Measurements from ENCODE around the gene ZNF276.
"Not testable (repeated sequence)": the region's sequence is repeated elsewhere in the genome, so short reads cannot be mapped to it uniquely, and the experiment has no call there.

The ZNF276 gene

DNA sequence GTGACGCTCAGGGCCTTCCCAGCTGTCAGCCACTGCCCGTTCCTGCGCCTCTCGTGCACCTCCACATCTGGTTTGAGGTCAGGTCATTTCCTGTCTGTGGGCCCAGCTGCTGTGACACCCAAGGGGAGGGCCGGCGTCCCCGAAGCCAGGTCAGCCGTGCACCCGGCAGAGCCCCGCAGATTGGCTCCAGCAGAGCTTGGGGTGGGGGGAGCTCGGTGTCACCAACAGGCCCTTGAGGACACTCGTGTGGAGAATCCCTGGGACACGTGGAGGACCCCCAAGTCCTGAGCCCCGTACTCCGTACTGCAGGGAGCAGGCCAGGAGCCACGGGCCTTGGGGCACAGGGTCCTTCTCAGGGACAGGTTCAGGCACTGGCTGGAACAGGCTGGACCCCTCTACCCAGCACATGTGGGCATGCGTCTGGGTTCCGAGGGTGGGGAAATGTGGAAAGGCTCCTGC is 24.6 kb upstream of the ZNF276 start:
- DNase-seq, result no peak

DNA sequence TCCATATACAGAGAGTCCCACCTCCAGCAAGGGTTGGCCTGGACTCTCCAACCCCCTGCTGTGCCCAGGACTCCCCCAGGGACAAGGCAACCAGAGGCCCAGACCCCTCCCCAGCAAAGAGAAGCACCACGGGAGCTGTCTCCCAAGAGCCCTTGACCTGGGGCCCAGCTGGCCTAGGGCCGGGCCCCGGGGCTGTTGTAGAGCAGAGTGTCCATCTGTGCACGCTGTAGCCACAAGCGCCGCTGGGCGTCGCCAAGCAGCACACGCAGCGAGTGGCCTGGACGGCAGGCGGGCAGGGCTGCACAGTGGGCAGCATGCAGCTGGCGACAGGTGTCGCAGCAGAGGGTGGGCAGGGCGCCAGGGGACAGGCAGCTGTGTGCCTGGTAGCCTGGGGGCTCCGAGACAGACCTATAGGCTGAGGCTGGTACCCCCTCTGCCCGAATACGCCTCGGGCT is 24.1 kb upstream of the ZNF276 start:
- no peak for DNase-seq

DNA sequence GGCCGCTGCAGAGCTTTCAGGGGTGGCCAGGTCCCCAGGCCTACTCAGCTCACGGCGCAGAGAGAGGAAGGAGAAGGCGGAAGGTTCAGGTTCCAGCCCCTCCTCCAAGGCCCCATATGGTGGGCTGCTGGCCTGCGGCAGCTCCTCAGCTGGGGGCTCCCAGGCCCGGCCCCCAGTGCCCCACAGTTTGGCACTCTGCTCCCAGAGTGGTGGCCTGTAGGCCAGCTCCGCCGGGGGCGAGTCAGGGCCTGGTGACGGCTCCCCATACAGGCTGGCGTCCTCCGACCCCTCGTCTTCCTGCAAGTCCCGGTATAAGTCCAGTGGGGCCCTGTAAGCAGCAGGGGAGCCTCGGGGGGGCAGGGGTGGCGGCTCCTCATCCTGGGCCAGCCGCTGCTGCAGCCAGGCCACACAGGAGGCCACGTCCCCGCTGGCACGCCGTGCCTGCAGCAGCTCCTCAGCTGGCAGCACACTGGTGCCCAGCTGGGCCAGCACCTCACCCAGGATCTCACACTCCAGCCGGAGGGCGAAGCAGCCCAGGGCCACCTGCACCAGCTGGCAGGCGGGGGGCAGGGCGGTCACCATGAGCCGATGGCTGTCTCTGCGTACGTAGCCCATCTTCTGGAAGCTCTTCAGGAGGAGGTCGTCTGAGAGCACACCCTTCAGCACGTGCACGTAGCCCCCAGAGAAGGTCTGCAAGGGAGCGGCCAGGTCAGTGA is 23.6 kb upstream of the ZNF276 start:
- DNase-seq, result no peak

DNA sequence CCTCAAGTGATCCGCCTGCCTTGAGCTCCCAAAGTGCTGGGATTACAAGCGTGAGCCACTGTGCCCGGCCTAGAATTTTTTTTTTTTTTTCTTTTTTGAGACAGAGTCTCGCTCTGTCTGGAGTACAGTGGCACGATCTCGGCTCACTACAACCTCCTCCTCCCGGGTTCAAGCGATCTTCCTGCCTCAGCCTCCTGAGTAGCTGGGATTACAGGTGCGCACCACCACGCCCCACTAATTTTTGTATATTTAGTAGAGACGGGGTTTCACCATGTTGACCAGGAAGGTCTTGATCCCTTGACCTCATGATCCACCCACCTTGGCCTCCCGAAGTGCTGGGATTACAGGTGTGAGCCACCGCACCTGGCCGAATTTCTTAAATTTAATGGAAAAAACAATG is 22.6 kb upstream of the ZNF276 start:
- not testable (repeated sequence) for DNase-seq

DNA sequence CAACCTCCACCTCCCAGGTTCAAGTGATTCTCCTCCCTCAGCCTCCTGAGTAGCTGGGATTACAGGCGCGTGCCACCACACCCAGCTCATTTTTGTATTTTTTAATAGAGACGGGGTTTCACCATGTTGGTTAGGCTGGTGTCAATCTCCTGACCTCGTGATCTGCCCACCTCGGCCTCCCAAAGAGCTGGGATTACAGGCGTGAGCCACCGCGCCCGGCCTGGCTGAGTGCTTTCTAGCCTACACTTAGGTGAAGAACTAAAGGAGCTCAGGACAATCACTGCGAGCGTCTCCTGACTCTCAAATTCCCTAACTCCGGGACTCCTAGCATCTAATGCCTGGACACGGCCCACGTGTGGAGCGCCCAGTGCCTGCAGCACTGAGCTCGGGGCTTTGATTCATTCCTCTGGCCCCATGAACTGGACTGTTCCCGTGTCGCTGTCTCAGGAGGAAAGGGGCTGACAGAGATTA is 21.7 kb upstream of the ZNF276 start:
- DNase-seq, result not testable (repeated sequence)

DNA sequence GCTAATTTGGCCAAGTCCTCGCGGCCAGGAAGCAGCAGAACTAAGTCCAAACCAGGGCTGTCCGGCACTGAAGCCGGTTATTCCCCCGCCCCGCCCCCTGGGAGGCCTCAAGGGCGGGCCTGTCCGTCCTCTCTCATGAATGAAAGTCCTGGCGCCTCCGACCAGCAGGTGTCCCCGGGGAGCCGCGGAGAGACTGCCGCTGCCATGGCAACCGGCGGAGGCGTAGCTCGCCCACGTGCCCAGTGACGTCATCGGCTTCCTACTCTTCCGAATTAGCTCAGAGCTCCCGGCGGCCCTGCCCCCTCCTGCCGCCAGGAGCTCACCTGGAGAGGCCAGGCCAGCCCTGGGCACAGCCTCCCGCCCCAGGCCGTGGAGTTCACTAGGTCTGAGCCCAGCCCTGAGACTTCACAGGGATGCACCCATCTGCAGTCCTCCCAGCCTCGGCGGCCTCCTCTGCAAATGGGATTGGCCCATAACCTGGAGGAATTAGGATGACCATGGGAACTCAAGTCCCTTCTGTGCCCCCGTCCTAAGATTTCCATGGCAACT is 21.2 kb upstream of the ZNF276 start:
- DNase-seq, result peak; percentile 100

DNA sequence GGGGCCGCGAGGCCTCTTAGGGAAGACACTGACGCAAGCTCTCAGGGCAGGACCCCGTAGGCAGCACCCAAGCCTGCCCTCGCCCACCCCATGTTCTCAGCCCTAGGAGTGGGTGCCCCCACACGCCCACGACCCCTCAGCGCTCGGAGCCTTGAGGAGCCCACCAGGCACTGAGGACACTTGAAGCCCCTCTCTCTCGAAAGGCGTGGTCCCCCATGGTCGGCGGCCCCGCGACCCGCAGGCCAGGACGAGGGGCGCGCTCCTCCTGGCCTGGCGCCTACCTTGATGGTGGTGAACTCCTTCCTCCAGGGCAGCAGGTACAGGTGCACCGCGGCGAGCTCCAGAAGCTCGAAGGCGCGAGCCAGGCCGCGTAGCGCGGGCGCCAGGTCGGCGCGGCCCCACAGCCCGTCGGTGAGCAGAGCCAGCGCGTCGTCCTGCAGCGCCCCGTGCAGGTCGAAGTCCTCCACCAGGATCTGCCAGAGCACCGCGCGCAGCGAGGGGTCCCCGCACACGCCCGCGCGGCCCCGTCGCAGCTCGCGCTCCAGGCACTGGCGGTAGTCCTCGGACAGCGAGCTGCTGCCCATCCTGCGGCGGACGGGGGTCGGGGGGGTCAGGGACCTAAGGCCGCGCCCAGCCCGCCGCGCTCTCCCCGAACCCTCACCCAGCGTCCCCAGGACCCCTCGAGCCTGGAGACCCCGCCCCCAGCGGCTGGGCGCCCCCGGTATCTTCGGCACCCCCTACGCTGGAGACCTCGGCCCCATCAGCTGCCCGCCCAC is 20.5 kb upstream of the ZNF276 start:
- peak; percentile 39 to 61 (median 42) for DNase-seq

DNA sequence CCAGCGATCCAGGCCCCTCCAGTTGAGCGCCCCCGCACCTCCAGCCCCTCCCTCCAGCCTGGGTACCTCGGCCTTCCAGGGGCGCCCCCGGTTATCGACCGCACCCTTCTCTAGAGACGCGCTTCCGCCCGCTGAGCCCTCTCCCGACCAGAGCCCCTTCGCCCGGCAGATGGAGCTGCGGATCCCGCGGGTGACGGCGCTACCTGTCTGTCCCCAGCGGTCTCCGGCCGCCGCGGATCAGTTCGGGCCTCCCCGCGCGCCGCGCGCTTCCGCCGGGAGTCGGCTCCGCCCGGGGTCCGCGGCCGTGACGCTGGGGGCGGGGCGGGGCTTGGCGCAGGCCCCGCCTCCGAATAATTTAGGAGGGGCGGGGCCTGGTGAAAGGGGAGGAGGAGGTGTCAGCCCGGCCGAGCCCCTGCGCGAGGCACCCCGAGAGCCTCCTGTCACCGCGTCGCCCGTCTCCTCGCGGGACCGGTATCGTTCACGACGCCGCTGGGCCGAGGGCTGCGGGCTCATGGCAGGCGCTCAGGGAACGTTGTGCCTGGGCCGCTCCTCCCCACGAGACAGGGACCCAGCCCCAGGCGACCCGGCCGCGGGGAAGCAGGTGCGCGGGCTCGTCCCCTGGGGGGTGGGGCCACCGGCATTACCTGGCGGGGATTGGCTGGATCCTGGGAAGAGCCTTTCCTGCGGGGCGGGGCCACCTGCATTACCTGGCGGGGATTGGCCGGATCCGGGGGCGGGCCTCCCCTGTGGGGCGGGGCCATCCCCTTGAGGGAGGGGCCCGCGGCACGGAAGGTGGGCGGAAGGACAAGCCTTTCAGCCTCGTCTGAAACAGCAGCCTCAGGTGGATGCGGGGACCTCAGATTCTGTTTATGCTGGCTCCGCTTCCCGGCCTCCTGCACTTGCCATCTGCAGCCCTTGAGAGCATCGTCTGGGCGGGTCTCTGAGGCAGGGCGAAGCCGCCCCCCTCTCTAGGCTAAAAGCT is 19.6 kb upstream of the ZNF276 start, which contains the start of gene SPATA2L:
TSS of gene SPATA2L (minus strand) at position 281 of the 982 bp plus-strand sequence. CDS start 473 bp downstream, outside the sequence.
- peak; percentile 92 to 97 (median 95) for DNase-seq

DNA sequence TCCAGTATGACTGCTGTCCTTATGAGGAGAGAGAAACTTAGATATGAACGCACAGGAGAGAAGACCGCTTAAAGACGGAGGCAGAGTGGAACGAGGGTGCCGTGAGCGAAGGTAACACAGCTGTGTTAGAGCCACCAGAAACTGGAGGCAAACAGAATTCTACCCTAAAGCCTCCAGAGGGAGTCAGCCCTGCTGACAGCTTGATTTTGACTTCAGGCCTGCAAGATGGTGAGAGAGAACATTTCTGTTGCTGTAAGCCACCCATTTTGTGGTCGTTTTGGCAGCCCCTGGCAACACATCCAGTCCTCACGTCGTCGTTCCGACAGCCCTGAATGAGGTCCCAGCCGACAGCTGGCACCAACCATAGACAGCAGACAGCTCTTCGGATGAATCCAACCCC is 17.1 kb upstream of the ZNF276 start:
- DNase-seq, result no peak

DNA sequence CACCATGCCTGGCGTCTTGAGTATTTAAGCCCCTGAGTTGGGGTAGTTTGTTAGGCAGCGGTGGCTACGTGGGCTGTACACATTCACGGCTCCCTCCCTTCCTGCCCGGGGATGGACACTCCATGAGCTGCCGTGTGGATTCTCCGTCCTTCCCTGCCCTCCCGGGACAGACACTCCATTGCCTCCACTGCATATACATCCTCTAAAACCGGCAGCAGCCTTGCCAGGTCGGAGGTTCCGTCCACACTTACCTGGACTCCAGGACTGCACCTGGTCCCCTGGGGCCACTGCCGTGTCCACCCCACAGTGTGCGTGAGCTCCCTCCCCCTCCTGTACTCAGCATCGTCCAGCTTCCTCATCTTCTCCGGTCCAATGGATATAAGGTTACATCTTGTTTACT is 16.3 kb upstream of the ZNF276 start:
- DNase-seq, result no peak

DNA sequence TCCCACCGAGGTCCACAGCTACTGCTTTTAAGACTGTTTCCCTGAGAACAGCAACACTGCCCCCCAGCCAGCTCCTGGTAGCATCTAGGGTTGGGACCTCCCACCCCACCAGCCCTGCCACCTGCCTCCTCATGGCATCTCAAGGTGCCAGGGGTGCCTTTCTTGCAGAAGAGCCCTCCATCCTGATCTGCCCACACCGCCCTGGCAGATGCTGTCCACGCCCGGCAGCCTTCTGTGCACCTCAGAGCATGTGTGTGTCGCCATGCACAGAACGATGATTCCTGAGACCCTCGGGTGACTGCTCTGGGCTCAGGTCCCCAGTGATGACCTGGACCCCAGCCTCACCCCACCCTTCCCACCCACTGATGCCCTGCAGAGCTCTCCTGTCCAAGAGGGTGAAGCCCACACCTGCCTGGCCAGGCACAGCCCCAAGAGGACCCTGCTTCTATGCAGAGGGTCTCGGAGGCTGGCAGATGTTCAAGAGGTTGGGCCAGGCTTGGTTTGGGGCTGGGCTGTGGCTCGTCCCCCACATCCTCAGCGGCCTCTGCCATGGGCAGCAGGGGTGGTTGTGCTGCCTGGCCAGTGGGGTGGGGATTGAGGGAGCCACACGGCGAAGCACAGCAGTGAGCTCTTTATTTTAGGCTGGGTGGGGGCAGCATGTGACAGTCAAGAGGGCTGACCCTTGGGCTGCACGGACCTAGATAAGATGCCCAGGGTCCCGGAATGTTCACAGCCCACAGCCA is 14.6 kb upstream of the ZNF276 start:
- DNase-seq, result no peak

DNA sequence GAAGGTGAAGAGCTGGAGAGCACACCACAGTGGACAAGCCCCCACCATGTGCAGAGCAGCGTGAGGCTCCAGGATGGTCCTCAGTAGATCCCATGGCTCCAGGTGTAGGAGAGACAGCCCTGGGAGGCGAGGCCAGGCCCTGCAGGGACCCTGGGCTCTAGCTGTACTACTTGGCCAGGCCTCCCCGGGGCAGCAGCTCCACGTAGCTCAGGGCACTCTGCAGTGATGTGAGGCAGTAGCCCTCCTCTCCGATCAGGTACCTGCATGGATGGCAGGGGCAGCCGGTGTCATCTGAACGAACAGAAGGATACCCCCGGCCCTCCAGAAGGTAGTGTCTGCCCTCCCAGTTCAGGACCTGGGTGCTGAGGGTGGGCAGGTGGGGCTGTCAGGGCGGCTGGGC is 13.6 kb upstream of the ZNF276 start:
- DNase-seq, result no peak

DNA sequence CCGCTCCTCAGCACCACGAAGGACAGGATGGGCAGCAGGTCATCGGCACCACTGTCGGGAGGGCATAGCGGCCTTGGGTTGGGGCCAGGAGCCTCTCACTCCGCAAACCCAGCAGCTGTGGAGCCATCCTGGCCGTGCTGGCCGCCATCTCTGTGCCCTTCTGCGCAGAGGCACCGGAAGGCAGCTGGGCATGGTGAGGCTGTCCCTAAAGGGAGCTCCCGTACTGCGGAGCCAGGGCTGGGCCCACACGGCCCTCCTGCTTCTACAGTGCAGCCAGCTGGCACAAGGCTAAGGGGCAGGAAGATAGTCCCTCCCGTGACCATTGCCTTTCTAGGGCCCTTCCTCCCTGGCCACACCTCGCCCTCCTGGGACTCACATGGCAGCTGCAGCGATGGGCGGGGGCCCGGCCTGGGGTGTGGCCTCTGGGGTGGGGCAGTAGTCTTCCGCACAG is 12.8 kb upstream of the ZNF276 start:
- DNase-seq, result no peak

DNA sequence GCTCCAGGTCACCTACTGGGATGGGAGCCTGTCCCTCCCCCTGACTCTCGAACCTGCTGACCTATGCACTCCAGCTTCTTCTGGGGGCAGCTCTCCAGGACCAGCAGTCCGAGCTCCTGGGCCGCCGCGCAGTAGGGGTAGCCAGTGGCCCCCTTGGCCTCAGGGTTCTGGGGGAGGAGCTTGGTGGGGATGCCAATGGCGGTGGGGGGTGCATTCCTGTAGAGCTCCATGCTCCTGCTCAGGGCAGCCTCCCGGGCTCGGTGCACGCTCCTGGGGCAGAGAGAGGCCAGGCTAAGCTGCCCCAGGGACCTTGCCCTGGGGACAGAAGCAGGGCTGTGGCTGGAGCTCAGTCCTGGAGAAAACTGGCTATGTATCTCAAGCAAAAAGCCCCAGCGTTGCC is 12.2 kb upstream of the ZNF276 start:
- no peak for DNase-seq

DNA sequence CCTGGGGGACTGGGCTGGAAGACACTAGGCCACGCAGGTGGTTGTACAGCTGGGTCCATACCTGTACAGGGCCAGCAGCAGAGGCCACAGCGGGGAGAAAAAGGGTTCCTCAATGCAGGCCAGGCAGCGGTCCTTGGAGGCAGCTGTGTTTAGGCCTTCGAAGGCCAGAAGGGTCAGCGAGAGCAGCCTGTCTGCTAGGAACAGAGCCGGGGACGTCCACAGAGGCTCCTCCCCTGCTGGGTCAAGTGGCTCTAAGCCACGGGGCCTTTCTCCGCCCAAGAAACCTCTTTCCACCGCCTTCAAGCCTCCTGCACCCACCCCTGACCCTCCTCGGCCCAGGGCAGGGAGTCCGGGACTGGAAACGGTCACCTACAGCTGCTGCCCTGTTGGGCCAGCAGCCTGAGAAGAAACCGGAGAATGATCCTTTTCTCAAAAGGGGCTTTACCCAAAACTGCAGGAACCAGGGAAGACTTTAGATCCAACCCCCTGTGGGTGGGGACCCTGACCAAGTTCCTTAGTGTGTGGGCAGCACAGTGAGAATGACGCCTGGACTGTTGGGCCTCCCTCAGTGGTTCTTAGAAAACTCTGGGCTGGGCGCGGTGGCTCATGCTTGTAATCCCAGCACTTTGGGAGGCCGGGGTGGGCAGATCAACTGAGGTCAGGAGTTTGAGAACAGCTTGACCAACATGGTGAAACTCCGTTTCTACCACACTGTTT is 11.5 kb upstream of the ZNF276 start:
- peak in 1 of 3 donors; percentile 22 for DNase-seq

DNA sequence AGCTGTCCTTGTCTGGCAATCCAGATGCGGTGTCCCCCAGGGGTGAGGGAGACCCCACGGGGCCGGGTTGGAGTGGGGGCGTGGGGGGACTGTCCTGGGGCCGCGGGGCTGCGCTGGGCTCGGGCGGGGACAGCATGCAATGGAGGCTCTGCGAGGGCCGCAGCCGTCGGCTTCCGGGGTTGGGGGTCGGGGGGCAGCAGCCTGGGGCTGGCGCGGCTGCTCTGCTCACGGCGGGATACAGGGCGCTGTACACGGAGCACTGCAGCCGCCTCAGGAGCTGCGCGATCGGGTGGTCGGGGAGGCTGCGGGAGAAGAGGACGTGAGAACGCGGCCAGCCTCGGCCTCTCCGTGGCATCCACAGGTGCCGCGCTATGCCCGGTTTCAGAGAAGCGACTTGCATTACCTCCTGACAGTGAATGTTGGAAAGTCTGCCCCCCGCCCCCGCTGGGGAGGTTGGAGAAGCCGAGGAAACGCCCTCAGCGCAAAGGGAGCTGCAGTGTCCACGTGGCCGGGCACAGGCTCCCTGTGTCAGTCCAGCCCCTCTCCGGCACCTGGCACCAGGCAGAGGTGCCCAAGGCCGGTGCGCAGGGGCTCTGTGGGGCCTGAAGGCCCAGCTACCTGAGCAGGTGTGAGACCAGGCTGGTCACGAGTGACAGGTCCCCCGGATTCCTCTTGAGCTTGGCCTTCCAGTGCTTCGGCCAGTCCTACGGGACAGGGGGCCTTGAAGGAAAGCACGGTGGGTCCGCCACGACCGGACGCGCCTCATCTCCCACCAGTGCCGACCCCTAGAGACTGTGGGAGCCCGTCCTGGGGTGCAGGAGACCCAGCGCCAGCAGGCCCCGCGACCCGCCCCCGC is 10.4 kb upstream of the ZNF276 start:
- no peak for DNase-seq

DNA sequence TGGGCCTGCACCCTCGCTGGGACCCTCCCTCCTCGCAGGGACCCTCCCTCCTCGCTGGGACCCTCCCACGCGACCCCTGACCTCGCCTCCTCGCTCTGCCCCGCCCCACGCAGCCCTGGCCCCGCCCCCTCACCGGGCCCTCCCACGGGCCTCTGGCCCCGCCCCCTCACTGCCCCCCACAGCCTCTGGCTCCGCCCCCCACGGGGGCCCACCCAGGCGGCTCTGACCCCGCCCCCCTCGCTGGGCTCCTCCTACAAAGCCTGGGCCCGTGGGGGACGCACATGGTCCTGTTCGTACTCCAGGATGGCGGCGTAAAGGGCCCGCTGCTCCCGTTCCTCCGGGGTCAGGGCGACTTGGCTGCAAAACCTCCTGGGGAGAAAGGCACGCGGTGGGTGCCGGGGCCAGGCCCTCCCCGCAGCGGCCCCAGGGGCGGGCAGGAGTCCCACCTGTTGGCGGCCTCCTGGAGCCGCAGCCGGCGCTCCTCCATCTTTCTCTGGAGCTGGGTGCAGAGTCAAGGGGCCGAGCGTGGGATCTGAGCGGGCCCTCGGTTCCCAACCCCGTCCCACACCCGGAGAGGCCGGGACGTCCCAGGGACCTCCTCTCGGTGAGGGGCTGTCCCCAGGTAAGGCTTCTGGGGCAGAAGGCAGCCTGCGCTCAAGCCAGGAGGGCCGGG is 9.6 kb upstream of the ZNF276 start:
- peak; percentile 60 to 84 (median 61) for DNase-seq

DNA sequence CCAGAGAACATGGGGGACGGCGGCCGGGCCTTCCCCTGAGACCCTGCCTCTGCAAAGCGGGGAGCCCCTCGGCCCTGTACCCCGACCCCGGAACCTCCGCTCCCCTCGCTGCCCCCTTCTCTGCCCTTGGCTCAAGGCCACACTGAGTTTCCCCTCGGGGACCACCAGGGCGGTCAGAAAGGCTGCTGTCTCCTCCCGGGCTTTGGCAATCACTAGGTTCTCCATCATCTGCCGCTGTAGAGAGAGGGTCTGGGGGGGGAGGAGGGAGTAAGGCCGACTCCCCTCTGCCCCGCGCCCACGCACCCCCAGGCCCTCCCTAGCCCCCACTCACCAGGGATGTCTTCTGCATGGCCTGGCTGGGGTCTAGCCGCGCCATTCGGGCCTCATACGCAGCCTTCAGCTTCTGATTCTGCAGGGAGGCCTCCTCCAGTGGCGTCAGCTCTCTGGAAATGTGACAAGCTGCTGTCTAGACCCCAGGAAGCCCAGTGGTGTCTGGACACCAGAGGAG is 9.0 kb upstream of the ZNF276 start:
- DNase-seq, result no peak

DNA sequence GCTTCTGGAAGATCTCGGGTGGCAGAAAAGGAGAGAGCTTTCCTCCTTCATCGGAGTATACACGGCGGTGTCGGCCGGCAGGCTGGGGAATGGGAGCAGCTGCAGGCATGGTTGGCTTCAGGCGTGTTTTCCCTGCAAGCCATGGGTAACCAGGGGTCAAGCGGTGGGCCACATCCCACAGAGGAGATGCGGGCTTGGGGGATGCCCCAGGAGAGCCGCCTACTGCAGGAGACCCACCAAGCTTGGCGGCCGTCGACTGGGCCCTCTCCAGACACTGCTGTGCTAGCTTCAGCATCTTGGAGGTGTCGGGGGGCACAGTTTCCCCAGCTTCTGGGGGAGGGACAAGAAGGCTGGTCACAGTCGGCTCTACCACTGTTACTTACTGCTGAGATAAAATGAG is 4.8 kb upstream of the ZNF276 start:
- DNase-seq, result no peak

All from suppressor macrophage treated with lipopolysaccharide for 1 hour (primary cell).